Mucosa of descending colon (tissue), 3 donors: ENCODE data around the gene PNPLA2. TPM values are rescaled to one million over a fixed set of nuclear protein-coding genes. Genes with fewer than 3 reads are reported as not detected.
A peak's percentile ranks its signal among the peaks of the same experiment; 100 is the strongest.

ENCODE experiments used
- ATAC-seq: fragments of 200-7000 bp; cut with Tn5 transposase; one replicate; pipeline ENCODE4 v1.9.1; 2020; ENCODE audit warnings: mild to moderate bottlenecking, moderate library complexity
- DNase-seq, 3 donors: peaks; one replicate each; pipeline ENCODE4 v3.0.0-alpha.2; 2020
- H3K36me3 ChIP-seq: fragments of 200-600 bp; one replicate; pipeline ENCODE4 v1.8.0; 2021; ENCODE audit warnings: low read depth, mild to moderate bottlenecking
- H3K4me1 ChIP-seq: fragments of 200-600 bp; one replicate; pipeline ENCODE4 v1.8.0; 2021; ENCODE audit warnings: low read depth, mild to moderate bottlenecking
- H3K4me3 ChIP-seq: fragments of 200-600 bp; one replicate; pipeline ENCODE4 v1.8.0; 2021; ENCODE audit warnings: mild to moderate bottlenecking
- H3K9me3 ChIP-seq: fragments of 200-600 bp; one replicate; pipeline ENCODE4 v1.8.0; 2021; ENCODE audit warnings: mild to moderate bottlenecking
- intact Hi-C, 2 donors: fragments of 100-400 bp; cut with DNase I in 1 of 2; cut with micrococcal nuclease in 1 of 2; formaldehyde crosslinking; loops; one replicate each; pipeline versions ENCODE4 v1.11.0 to v1.11.1; 2022; cut with DNase I, micrococcal nuclease
- total RNA-seq, 3 donors: library from RNA; stranded (reverse); fragmentation: NEBNext Ultra II Directional in 2 of 3; extraction: Animal tissue kit (Norgen Biotek cat#: 25700) in 2 of 3; gene quantifications; one replicate each; pipeline versions ENCODE4 v1.2.1 to v1.2.4, GENCODE V29; 2021 to 2023
- TF ChIP-seq, protein P1 (sequence below): fragments of 200-600 bp; IDR thresholded peaks from one replicate; pipeline ENCODE4 v1.8.0; 2022; ENCODE audit warnings: antibody characterized with exemption, mild to moderate bottlenecking
- donor health status: DM: no; HTN: no; CAD: no; lungs with moderate emphysema.
- donor health status: DM: no; HTN: no; CAD: no.
- donor health status: DM: no; HTN: yes; CAD: no.

The PNPLA2 gene
- total RNA-seq, 3 donors from 2014 or later: 138 to 253 (median 167) TPM

GRCh38 chr11:782264-783174, 36.2 kb upstream of the PNPLA2 start:
- intact Hi-C loops: no loop called here
- DNase-seq: peak in 1 of 3 donors; percentile 48
- Histone ChIP-seq H3K4me3 (no peak overlapping the region), H3K9me3 (no peaks in the 10 kb centered on the region), H3K36me3 (no peaks in the 10 kb centered on the region), H3K4me1 (peaks cover 13% of the 10 kb centered on the region)
- no peak for ATAC-seq
- TF ChIP-seq, protein P1, sequence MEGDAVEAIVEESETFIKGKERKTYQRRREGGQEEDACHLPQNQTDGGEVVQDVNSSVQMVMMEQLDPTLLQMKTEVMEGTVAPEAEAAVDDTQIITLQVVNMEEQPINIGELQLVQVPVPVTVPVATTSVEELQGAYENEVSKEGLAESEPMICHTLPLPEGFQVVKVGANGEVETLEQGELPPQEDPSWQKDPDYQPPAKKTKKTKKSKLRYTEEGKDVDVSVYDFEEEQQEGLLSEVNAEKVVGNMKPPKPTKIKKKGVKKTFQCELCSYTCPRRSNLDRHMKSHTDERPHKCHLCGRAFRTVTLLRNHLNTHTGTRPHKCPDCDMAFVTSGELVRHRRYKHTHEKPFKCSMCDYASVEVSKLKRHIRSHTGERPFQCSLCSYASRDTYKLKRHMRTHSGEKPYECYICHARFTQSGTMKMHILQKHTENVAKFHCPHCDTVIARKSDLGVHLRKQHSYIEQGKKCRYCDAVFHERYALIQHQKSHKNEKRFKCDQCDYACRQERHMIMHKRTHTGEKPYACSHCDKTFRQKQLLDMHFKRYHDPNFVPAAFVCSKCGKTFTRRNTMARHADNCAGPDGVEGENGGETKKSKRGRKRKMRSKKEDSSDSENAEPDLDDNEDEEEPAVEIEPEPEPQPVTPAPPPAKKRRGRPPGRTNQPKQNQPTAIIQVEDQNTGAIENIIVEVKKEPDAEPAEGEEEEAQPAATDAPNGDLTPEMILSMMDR: no peak

- TF ChIP-seq, protein P1: peak; percentile 61
- no peak overlapping the region for H3K4me3 ChIP-seq
- peak; percentile 92 for ATAC-seq
- intact Hi-C loops: no loop called here
- peaks cover 7% of the 10 kb centered on the region for H3K4me1 ChIP-seq
- H3K36me3 ChIP-seq: no peaks in the 10 kb centered on the region
- DNase-seq: peak; percentile 81 to 86 (median 85)
- no peaks in the 10 kb centered on the region for H3K9me3 ChIP-seq
These were observed 35.1 kb upstream of the PNPLA2 start for GRCh38 chr11:783581-784015.

- Histone ChIP-seq H3K9me3 (no peaks in the 10 kb centered on the region), H3K36me3 (no peaks in the 10 kb centered on the region), H3K4me3 (no peak overlapping the region), H3K4me1 (peaks cover 6% of the 10 kb centered on the region)
- TF ChIP-seq, protein P1: no peak
- ATAC-seq: no peak
- DNase-seq: no peak
- intact Hi-C loops: no loop called here
These were observed 32.3 kb upstream of the PNPLA2 start for GRCh38 chr11:786235-787083.

GRCh38 chr11:787084-787675, 31.5 kb upstream of the PNPLA2 start:
- ATAC-seq: no peak
- Histone ChIP-seq H3K9me3 (no peaks in the 10 kb centered on the region), H3K4me1 (peaks cover 6% of the 10 kb centered on the region), H3K4me3 (no peak overlapping the region), H3K36me3 (no peaks in the 10 kb centered on the region)
- no peak for DNase-seq
- TF ChIP-seq, protein P1: no peak
- intact Hi-C loops: no loop called here

DNA sequence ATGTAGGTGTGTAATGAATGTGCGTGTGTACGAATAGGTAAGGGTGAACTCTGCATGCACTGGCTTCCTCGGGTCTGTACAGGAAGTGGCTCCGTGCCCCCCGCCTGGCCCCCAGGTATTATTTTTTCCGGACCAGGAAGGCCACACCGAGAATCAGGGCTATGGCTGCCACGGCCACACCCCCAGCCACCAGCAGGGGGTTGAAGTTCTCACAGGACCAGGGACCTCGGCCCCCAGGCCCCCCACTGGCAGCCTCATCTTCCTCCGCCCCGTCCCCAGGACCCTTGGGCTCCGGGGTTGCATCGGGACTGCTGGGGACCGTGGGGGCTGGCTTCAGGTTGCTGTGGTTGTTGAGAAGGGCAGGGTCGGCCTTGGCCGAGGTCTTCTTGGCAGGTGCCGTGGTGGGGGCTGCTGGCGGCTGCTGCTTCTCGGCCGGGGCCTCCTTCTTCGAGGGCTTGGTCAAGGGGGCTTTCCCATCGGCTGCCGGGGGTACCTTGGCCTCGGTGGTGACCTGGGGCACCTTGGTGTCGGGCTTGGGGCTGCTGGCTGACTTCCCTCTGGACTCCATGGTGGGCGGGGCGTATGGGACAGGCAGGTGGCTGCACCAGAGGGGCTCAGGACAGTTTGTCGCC, 30.6 kb upstream of the PNPLA2 start:
- no peaks in the 10 kb centered on the region for H3K9me3 ChIP-seq
- no peaks in the 10 kb centered on the region for H3K36me3 ChIP-seq
- TF ChIP-seq, protein P1: no peak
- intact Hi-C loops: no loop called here
- ATAC-seq (no peak), DNase-seq (no peak)
- no peak overlapping the region for H3K4me3 ChIP-seq
- peaks cover 6% of the 10 kb centered on the region for H3K4me1 ChIP-seq
